Stimulated activated CD4-positive, alpha-beta T cell treated with anti-CD3 and anti-CD28 coated beads, TNF-alpha, amount 100 ng/mL, for 24 hours (primary cell): ENCODE data around the gene FAM111B.
"Not testable (repeated sequence)": the region's sequence is repeated elsewhere in the genome, so short reads cannot be mapped to it uniquely, and the experiment has no call there.

Experiments
- DNase-seq, 3 experiments: peaks; one replicate each; pipeline ENCODE4 v3.0.0-alpha.2; 2020; ENCODE audit warnings: low read depth in 3 of 3

FAM111B gene

GRCh38 chr11:59102259-59102765 is 4.7 kb upstream of the FAM111B start:
- peak; percentile 28 to 71 (median 41) for DNase-seq

- peak in 1 of 3 experiments; percentile 30 for DNase-seq
Observed at GRCh38 chr11:59107721-59108120, 684 bp downstream of the FAM111B start.

GRCh38 chr11:59112494-59112893 is 5.5 kb downstream of the FAM111B start:
- no peak for DNase-seq

DNA sequence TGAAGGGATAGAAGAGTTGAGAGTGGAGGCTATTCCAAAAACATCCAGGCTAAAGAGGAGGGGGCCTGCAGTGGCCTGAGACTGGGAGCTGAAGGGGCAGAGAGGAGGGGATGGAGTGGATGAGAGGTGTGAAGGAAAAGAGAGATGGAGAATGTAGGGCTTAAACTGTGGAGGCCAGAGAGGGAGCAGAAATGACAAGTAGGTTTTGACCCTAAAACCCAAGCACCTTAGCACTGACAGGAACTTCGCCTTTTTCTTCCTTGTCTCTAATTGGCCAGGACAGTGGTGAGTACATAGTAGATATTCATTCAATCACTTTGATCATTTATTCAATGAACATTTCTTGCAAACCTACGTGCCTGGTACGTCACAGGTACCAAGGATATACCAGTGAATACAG is 7.3 kb downstream of the FAM111B start:
- DNase-seq = no peak

GRCh38 chr11:59115553-59115952 is 8.5 kb downstream of the FAM111B start:
- DNase-seq = no peak

DNA sequence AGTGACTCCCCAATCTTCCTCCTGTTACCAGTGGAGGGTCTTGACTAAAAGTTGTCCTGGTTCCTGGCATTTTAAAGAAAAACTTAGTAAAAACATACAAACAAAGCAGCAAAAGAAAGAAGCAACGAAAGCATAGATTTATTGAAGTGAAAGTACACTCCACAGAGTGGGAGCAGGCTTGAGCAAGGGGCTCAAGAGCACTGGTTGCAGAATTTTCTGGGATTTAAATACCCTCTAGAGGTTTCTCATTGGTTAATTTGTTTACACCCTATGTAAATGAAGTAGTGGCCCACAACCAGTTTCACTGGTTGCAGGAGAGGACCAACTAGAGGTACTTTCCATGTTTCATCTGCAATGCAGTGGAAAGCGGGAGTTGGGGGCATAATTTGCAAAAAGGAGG is 10.7 kb downstream of the FAM111B start:
- DNase-seq = no peak

- no peak for DNase-seq
Observed at GRCh38 chr11:59119826-59120225, 12.8 kb downstream of the FAM111B start.

- peak; percentile 76 to 84 (median 79) for DNase-seq
Observed at GRCh38 chr11:59135648-59136461, 28.8 kb downstream of the FAM111B start.

GRCh38 chr11:59136551-59136950 is 29.5 kb downstream of the FAM111B start:
- not testable (repeated sequence) for DNase-seq

DNA sequence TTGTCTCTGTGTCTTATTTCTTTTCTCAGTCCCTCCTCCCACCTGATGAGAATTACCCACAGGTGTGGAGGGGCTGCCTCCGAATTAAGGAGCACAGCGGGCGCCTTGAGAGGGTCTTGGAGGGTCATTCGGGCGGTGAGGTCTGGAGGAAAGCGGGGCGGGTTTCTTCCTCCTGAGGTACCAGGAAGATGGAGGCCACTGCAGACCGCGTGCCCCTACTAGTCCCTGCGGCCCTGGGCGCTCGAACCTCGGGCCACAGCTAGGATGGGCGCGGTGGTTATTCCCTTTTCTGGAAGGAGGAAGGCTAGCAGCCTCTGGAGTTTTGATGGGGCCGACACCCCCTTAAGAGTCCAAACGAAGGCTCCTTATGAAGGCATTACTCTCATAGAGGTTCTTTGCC is 30.2 kb downstream of the FAM111B start:
- DNase-seq = no peak

GRCh38 chr11:59138643-59139042 is 31.6 kb downstream of the FAM111B start:
- DNase-seq = no peak

DNA sequence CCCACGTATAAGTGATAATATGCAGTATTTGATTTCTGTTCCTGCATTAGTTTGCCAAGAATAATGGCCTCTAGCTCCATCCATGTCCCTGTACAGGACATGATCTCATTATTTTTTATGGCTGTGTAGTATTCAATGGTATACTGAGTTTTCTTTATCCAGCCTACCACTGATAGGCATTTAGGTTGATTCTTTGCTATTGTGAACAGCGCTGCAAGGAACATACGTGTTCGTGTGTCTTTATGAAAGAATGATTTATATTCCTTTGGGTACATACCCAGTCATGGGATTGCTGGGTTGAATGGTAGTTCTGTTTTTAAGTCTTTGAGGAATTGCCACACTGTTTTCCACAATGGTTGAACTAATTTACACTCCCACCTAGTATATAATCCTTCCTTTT is 34.2 kb downstream of the FAM111B start:
- no peak for DNase-seq

- no peak for DNase-seq
Observed at GRCh38 chr11:59141673-59142460, 34.8 kb downstream of the FAM111B start.

- DNase-seq = peak; percentile 46 to 84 (median 62)
Observed at GRCh38 chr11:59142530-59143507, 35.8 kb downstream of the FAM111B start, which contains the start of gene FAM111A. FAM111A (plus strand) TSS chr11:59142856; CDS start chr11:59148873, 6,017 bp downstream.

- DNase-seq = no peak
Observed at GRCh38 chr11:59144096-59144495, 37.1 kb downstream of the FAM111B start.

DNA sequence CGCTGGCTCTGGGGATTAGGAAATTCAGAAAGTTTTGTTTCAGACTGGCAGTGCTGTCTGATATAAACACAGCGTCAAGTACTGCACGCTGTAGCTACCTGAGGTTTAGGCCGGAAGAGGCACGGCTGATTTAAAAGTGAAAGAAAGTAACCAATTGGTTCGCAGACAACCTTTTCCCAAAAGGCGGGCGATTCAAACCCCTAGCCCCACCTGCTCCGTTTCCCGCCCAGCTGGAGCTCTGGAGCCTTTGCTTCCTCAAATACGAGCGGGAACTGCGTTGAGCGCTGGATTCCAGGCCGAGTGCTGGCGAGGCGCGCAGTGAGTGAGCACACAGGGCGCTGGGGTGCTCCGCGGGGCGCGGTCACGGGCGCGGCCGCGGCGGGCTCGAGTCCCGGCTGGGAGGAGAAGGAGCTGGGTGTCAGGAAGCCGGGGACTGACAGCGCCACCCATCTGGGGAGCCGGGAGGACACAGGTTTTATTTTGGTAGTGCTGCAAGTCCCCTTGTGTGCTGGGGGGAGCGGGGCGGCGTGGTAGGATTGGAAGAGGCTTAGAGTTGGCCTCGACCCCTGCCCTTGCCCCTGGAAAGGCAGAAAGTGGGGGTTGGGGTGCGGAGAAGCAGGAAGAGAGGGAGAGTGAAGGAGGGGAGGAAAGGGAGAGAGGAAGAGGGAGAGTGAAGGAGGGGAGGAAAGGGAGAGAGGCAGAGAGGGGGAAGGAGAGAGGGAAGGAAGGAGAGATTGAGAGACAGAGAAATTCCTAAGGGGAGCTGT is 37.7 kb downstream of the FAM111B start:
- DNase-seq = peak; percentile 44 to 80 (median 45)

DNA sequence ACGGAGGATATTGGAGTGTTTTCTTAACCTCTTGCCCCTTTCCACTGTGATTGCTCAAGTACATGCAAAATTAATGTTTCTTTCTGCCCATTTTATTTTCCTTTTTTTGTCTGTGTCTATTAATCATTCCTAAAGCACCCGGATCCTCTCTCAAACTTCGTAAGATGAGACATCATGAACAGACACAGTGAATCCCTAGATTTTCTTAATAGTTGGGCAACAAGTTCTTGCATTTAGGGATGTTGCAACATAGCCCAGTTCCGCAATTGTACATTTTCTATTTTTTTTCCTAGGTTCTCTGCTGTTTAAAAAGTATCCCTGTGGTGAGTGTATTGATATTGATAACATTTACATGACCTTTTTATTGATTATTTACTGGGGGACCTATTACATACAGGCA is 38.5 kb downstream of the FAM111B start:
- no peak for DNase-seq

DNA sequence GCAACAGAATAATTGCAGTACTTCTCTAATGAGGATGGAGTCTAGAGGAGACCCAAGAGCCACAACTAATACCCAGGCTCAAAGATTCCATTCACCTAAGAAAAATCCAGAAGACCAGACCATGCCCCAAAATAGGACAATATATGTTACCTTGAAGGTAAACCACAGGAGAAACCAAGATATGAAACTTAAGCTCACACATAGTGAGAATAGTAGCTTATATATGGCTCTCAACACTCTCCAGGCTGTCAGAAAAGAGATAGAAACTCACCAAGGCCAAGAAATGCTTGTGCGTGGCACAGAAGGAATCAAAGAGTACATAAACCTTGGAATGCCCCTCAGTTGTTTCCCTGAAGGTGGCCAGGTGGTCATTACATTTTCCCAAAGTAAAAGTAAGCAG is 44.7 kb downstream of the FAM111B start:
- DNase-seq = no peak

- no peak for DNase-seq
Observed at GRCh38 chr11:59152312-59152951, 45.4 kb downstream of the FAM111B start.

GRCh38 chr11:59154610-59155009 is 47.6 kb downstream of the FAM111B start:
- no peak for DNase-seq
